Thymus (tissue), 11 donors: ENCODE results near the gene HRH2. TPM values are rescaled to one million over a fixed set of nuclear protein-coding genes. Genes with fewer than 3 reads are reported as not detected.

Experiments used
- DNase-seq, 9 donors: peaks; one replicate each; pipeline ENCODE4 v3.0.0-alpha.2; 2013; ENCODE audit warnings: low spot score in 9 of 9, low read depth in 6 of 9, missing footprints in 1 of 9
- H3K27ac ChIP-seq, 2 donors: one replicate each; pipeline ENCODE4 v1.5.1; 2013; ENCODE audit warnings: control low read depth in 1 of 2, low read depth in 1 of 2, low read length in 1 of 2, mild to moderate bottlenecking in 1 of 2, moderate library complexity in 1 of 2
- H3K27me3 ChIP-seq, 2 donors: one replicate each; pipeline ENCODE4 v1.5.1; 2013; ENCODE audit warnings: low read length in 1 of 2; ENCODE audit not compliant: control insufficient read depth in 2 of 2, insufficient read depth in 1 of 2
- H3K36me3 ChIP-seq, 2 donors: one replicate each; pipeline ENCODE4 v1.5.1; 2013; ENCODE audit warnings: low read length in 1 of 2, mild to moderate bottlenecking in 1 of 2, moderate library complexity in 1 of 2; ENCODE audit not compliant: control insufficient read depth in 2 of 2, insufficient read depth in 2 of 2
- H3K4me1 ChIP-seq, 2 donors: one replicate each; pipeline ENCODE4 v1.5.1; 2013; ENCODE audit warnings: low read length in 2 of 2; ENCODE audit not compliant: control insufficient read depth in 2 of 2, insufficient read depth in 2 of 2
- H3K4me3 ChIP-seq, 2 donors: one replicate each; pipeline ENCODE4 v1.5.1; 2013; ENCODE audit warnings: low read length in 2 of 2, control low read depth in 1 of 2, mild to moderate bottlenecking in 1 of 2
- H3K9me3 ChIP-seq, 2 donors: one replicate each; pipeline ENCODE4 v1.5.1; 2013; ENCODE audit warnings: low read length in 1 of 2, mild to moderate bottlenecking in 1 of 2; ENCODE audit not compliant: control insufficient read depth in 2 of 2, insufficient read depth in 1 of 2
- WGBS: extraction: QIAGEN DNeasy Blood & Tissue Kit; methylation state at CpG from one replicate; pipeline ENCODE4 v1.1.7; 2013; 5-methylcytosine and 5-hydroxymethylcytosine counted together
- polyA plus RNA-seq: library from polyadenylated mRNA; stranded (reverse); fragments of 200-250 nt; gene quantifications from one replicate; pipeline ENCODE4 v1.2.3, GENCODE V29; 2013
- total RNA-seq: library from RNA; stranded (reverse); fragments of 120-200 nt; gene quantifications from one replicate; pipeline ENCODE4 v1.2.4, GENCODE V29; 2013
- donor health status: healthy.

The HRH2 gene
- total and polyA plus RNA-seq, 2 donors, result 4.2 to 5.2 TPM

DNA sequence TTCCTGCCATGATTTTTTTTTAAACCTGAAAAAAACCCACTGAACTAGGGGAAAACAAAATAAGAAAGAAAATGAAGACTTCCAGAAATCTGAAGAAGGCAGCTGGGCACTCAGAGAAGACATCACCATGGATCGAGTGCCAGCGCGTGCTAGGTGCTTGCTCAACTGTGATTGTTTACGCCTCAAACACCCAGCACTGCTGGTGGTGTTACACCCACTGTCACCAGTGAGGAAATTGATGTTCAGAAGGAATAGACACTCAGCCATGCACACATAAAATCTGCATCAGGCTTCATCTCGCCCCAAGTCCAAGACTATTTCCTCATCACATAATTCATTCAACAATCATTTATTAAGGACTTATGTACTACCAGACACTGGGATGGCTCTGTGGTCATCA, 82.1 kb downstream of the HRH2 start:
- WGBS, result 87% methylated on average over 5 of the region's 5 CpGs
- H3K36me3 ChIP-seq, result no peaks in the 10 kb centered on the region
- no peak overlapping the region for H3K4me3 ChIP-seq
- no peaks in the 10 kb centered on the region for H3K9me3 ChIP-seq
- peaks cover 0 to 18% of the 10 kb centered on the region in 2 donors for H3K27me3 ChIP-seq
- no peak overlapping the region for H3K27ac ChIP-seq
- DNase-seq, result no peak
- H3K4me1 ChIP-seq, result no peaks in the 10 kb centered on the region

DNA sequence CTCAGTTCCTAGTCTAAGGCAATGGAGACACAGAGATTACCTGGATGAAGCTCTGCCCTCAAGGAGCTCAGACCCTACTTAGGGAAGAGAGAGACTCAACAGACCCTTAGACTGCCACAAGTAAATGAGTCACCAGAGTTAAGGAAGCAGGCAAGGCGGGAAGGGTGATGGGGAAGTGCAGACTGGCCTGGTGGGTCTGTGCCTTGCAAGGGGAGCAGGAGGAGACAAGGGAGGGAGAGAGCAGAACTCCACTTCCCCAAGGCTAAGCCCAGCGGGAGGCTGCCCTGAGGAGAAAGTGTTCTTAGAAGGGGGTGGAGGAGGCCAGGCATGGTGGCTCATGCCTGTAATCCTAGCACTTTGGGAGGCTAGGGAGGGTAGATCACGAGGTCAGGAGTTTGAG, 83.7 kb downstream of the HRH2 start:
- Histone ChIP-seq H3K9me3 (no peaks in the 10 kb centered on the region), H3K27me3 (peaks cover 0 to 18% of the 10 kb centered on the region in 2 donors), H3K4me1 (no peaks in the 10 kb centered on the region), H3K27ac (no peak overlapping the region), H3K36me3 (no peaks in the 10 kb centered on the region), H3K4me3 (no peak overlapping the region)
- no peak for DNase-seq
- WGBS, result 33% methylated on average over 3 of the region's 3 CpGs

GRCh38 chr5:175742290-175742994, 84.6 kb downstream of the HRH2 start:
- Histone ChIP-seq H3K4me3 (no peak overlapping the region), H3K36me3 (no peaks in the 10 kb centered on the region), H3K4me1 (no peaks in the 10 kb centered on the region), H3K27me3 (peaks cover 0 to 15% of the 10 kb centered on the region in 2 donors), H3K27ac (no peak overlapping the region), H3K9me3 (no peaks in the 10 kb centered on the region)
- WGBS, result 63% methylated on average over 10 of the region's 10 CpGs
- DNase-seq, result no peak

DNA sequence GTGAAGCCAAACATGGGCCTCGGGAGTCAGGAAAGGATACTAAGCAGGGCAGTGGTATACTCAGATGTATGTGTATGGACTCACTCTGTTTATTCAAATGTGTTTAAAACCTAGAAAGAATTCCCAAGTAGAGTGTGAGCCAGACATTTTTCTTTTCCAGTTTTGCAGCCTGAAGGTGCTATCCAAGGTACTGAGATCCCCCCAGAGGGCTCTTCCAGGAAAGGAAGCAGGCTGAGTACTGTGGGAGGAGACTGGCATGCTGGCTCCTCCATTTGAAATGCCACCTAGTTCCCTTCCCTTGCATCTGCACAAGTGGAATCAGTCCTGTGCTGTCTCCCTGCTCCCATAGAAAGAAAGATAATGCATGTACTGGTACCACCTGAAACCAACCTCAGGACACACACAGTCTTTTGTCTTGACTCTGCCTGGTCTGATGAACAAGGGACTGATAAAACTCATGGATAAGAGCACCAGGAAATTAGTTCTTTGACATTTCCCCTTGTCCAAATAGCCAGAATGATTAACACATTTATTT, 85.9 kb downstream of the HRH2 start:
- WGBS, result 74% methylated on average over 1 of the region's 1 CpG
- Histone ChIP-seq H3K27ac (no peak overlapping the region), H3K4me3 (no peak overlapping the region), H3K4me1 (no peaks in the 10 kb centered on the region), H3K36me3 (no peaks in the 10 kb centered on the region), H3K9me3 (no peaks in the 10 kb centered on the region), H3K27me3 (peaks cover 0 to 16% of the 10 kb centered on the region in 2 donors)
- no peak for DNase-seq

GRCh38 chr5:175745210-175745609, 87.3 kb downstream of the HRH2 start:
- 87% methylated on average over 3 of the region's 3 CpGs for WGBS
- Histone ChIP-seq H3K9me3 (no peaks in the 10 kb centered on the region), H3K4me1 (no peaks in the 10 kb centered on the region), H3K27me3 (peaks cover 0 to 12% of the 10 kb centered on the region in 2 donors), H3K36me3 (no peaks in the 10 kb centered on the region), H3K4me3 (no peak overlapping the region), H3K27ac (no peak overlapping the region)
- no peak for DNase-seq

DNA sequence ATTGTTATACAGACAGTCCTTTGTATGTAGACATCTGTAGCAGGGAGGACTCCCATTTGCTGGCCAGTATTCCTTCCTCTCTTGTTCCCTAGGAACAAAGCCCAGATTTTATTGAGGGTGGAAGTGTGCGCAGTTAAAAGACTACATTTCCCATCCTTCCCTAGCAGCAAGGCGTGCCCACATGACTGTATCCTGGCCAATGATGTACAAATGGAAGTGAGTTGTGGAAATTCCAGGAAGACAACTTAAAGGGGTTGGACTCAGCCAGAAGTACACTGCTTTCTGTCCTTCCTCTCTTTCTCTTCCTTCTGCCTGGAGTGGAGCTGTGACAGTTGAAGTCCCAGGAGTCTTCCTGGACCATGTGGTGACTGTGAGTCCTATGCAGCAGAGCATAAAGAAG, 89.0 kb downstream of the HRH2 start:
- Histone ChIP-seq H3K4me1 (no peaks in the 10 kb centered on the region), H3K9me3 (no peaks in the 10 kb centered on the region), H3K27me3 (peaks cover 0 to 12% of the 10 kb centered on the region in 2 donors), H3K27ac (no peak overlapping the region), H3K36me3 (no peaks in the 10 kb centered on the region), H3K4me3 (no peak overlapping the region)
- no peak for DNase-seq
- WGBS, result 31% methylated on average over 2 of the region's 2 CpGs

DNA sequence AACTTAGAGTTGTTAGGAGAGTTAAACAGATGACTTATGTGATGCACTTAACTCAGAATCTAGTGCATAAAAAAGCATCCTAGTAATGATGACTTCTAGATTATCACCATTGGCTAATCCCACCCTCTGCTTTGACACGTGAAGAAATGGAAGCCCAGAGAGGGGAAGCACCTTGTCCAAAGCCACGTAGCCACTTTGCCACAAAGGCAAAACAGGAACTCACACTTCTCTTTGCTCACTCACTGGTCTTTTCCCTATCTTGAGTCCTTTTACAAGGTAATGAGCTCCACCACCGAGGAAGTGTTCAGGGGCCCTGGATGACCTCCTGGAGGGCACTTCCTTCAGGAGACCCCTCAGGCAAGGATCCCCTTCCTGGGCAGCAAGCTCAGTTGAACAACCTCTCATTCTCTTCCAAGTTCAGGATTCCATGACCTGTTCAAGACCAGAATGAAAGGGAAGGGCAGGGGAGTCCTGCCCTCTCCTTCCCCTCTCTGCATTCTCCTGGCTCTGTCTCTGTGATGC, 89.7 kb downstream of the HRH2 start:
- DNase-seq, result no peak
- 44% methylated on average over 3 of the region's 3 CpGs for WGBS
- no peaks in the 10 kb centered on the region for H3K4me1 ChIP-seq
- no peak overlapping the region for H3K4me3 ChIP-seq
- H3K36me3 ChIP-seq, result no peaks in the 10 kb centered on the region
- peaks cover 0 to 6% of the 10 kb centered on the region in 2 donors for H3K27me3 ChIP-seq
- no peaks in the 10 kb centered on the region for H3K9me3 ChIP-seq
- H3K27ac ChIP-seq, result no peak overlapping the region

- no peaks in the 10 kb centered on the region for H3K9me3 ChIP-seq
- no peaks in the 10 kb centered on the region for H3K36me3 ChIP-seq
- no peak overlapping the region for H3K4me3 ChIP-seq
- DNase-seq, result no peak
- WGBS, result 88% methylated on average over 3 of the region's 3 CpGs
- peaks cover 0 to 6% of the 10 kb centered on the region in 2 donors for H3K27me3 ChIP-seq
- H3K27ac ChIP-seq, result no peak overlapping the region
- no peaks in the 10 kb centered on the region for H3K4me1 ChIP-seq
Observed at GRCh38 chr5:175748650-175749049, 90.8 kb downstream of the HRH2 start.

- DNase-seq, result no peak
- 86% methylated on average over 4 of the region's 4 CpGs for WGBS
- H3K27me3 ChIP-seq, result peaks cover 0 to 6% of the 10 kb centered on the region in 2 donors
Observed at GRCh38 chr5:175749591-175749990, 91.7 kb downstream of the HRH2 start.

More at GRCh38 chr5:175749591-175749990, 91.7 kb downstream of the HRH2 start:
- Histone ChIP-seq H3K27ac (no peak overlapping the region), H3K4me3 (no peak overlapping the region), H3K4me1 (no peaks in the 10 kb centered on the region), H3K36me3 (no peaks in the 10 kb centered on the region), H3K9me3 (no peaks in the 10 kb centered on the region)
